ENCODE data around the gene ERF. TPM values are rescaled to one million over a fixed set of nuclear protein-coding genes. Genes with fewer than 3 reads are reported as not detected.
A peak's percentile ranks its signal among the peaks of the same experiment; 100 is the strongest.

Gene ERF
- total and polyA plus RNA-seq, 3 experiments from 2014 or later, result 5.1 to 64.7 (median 58.7) TPM

GRCh38 chr19:42281827-42282762 lies 27.2 kb upstream of the ERF start:
- CTCF ChIA-PET, result interaction anchor here (0.7 to 5.9 kb wide), 5 partner anchors 11 to 149 kb away, joined by 3 to 72 read pairs (median 4); partner anchors contain the start of genes GSK3A, PAFAH1B3 and PRR19
- H3K27me3 Mint-ChIP-seq, result peaks cover 0 to 5% of the 10 kb centered on the region in 2 donors
- H3K9me3 Mint-ChIP-seq, result no peaks in the 10 kb centered on the region
- Histone ChIP-seq H3K27ac (ENCODE audit: low read depth, low read length) (peak overlapping the region; percentile 90), H3K36me3 (ENCODE audit: insufficient read depth, low read length) (peaks cover 1% of the 10 kb centered on the region), H3K4me1 (ENCODE audit: insufficient read depth, low read length) (peaks cover 60% of the 10 kb centered on the region), H3K4me3 (ENCODE audit: low read length) (peak overlapping the region; percentile 11), H3K9me3 (ENCODE audit: low read length) (no peaks in the 10 kb centered on the region), H3K27me3 (ENCODE audit: insufficient read depth, low read length, poor library complexity, severe bottlenecking) (no peaks in the 10 kb centered on the region)
- H3K4me1 Mint-ChIP-seq, result peaks cover 28 to 45% (median 40%) of the 10 kb centered on the region in 3 donors
- peak overlapping the region in 2 of 8 donors; percentile 93 to 96 for H3K27ac Mint-ChIP-seq
- POLR2A ChIA-PET, result interaction anchor here (0.5 to 1.4 kb wide), 7 partner anchors 13 to 149 kb away, joined by 3 to 7 read pairs (median 4); partner anchors contain the start of genes CIC, GSK3A and POU2F2
- no peak for DNase-seq
- H3K4me3 Mint-ChIP-seq, result peak overlapping the region in 6 of 7 donors; percentile 33 to 85 (median 68)
- peaks cover 0 to 14% (median 0%) of the 10 kb centered on the region in 3 donors for H3K36me3 Mint-ChIP-seq

DNA sequence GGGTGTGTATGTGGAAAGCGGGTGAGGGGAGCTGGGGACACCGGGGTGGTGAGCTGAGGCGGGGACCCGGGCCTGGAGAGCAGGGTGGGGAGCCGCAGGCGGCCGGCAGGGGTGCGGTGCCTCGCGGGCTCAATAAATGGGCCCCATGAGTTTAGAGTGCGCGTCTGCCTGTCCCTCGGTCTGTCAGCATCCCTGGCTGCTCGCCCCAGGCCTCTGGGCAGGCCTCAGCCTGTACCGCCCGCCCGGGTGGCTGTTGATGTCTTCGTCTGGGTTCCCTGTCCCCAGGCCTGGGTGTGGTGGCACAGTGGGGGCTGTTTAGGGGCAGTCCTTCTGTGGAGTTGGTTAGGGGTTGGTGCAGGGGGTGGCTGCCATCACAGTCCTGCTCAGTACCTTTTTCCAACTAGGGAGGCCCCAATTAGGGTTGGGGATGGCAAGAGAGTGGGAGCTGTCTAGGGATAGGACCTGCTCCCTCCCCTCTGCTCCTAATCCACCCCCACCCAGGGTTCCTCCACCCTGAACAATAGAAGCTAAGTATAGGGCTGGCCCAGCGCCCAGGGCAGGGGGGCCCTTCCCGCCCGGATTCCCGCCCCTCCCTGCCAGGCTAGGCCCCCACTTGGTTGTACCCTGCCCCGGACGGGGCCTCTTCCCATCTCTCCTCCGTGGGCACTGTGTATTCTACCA lies 26.4 kb upstream of the ERF start:
- Mint-ChIP-seq H3K4me1 (peaks cover 30 to 46% (median 46%) of the 10 kb centered on the region in 3 donors), H3K4me3 (peak overlapping the region; percentile 44 to 85 (median 69)), H3K27me3 (peaks cover 0 to 5% of the 10 kb centered on the region in 2 donors), H3K9me3 (no peaks in the 10 kb centered on the region), H3K36me3 (peaks cover 0 to 10% (median 0%) of the 10 kb centered on the region in 3 donors), H3K27ac (peak overlapping the region in 6 of 8 donors; percentile 81 to 96 (median 89))
- ChIA-PET CTCF (interaction anchor here (0.7 to 5.9 kb wide), 5 partner anchors 12 to 172 kb away, joined by 3 to 72 read pairs (median 4); partner anchors contain the start of genes GSK3A, PAFAH1B3 and PRR19), POLR2A (interaction anchor here (1.1 to 1.3 kb wide), 2 partner anchors 65 to 82 kb away, joined by 3 to 4 read pairs; no protein-coding TSS in a partner anchor)
- Histone ChIP-seq H3K27me3 (ENCODE audit: insufficient read depth, low read length, poor library complexity, severe bottlenecking) (no peaks in the 10 kb centered on the region), H3K36me3 (ENCODE audit: insufficient read depth, low read length) (no peaks in the 10 kb centered on the region), H3K4me3 (ENCODE audit: low read length) (no peak overlapping the region), H3K27ac (ENCODE audit: low read depth, low read length) (peak overlapping the region; percentile 47), H3K9me3 (ENCODE audit: low read length) (no peaks in the 10 kb centered on the region), H3K4me1 (ENCODE audit: insufficient read depth, low read length) (peaks cover 67% of the 10 kb centered on the region)
- DNase-seq, result no peak

DNA sequence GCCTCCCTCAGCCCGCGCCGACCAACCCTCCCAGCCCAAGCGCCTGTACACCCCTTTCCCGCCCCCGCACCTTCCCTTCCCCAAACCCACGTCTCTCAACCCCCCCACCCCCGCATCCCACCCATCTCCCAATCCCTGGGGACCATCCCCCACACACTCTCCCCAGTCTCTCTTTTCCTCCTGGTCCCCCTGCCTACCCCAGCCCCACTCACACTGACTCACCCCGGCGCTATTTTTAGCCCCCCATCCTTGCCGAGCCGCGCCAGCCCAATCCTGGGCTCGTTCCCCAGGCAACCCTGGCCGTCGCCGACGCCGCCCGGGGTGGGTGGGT lies 25.9 kb upstream of the ERF start:
- Mint-ChIP-seq H3K4me1 (peaks cover 35 to 48% (median 46%) of the 10 kb centered on the region in 3 donors), H3K36me3 (peaks cover 0 to 8% (median 2%) of the 10 kb centered on the region in 3 donors)
- peak in 2 of 5 donors; percentile 32 to 64 for DNase-seq

GRCh38 chr19:42279902-42280814 lies 25.2 kb upstream of the ERF start:
- H3K4me3 ChIP-seq (ENCODE audit: low read length), result peak overlapping the region; percentile 70
- ChIA-PET CTCF (interaction anchor here (0.8 to 5.9 kb wide), 25 partner anchors 9 to 204 kb away, joined by 3 to 72 read pairs (median 4); partner anchors contain the start of genes CIC, GSK3A, POU2F2 and PRR19), POLR2A (interaction anchor here (0.7 to 2.5 kb wide), 7 partner anchors 9 to 148 kb away, joined by 3 to 26 read pairs (median 4); partner anchors contain the start of genes CIC, GSK3A and POU2F2)
- peak overlapping the region; percentile 77 for H3K27ac ChIP-seq (ENCODE audit: low read depth, low read length)
- no peaks in the 10 kb centered on the region for H3K27me3 ChIP-seq (ENCODE audit: insufficient read depth, low read length, poor library complexity, severe bottlenecking)
- H3K4me3 Mint-ChIP-seq, result peak overlapping the region; percentile 80 to 98 (median 93)
- no peaks in the 10 kb centered on the region for H3K9me3 ChIP-seq (ENCODE audit: low read length)
- peak; percentile 81 to 89 (median 85) for DNase-seq
- H3K4me1 ChIP-seq (ENCODE audit: insufficient read depth, low read length), result peaks cover 61% of the 10 kb centered on the region
- no peaks in the 10 kb centered on the region for H3K36me3 ChIP-seq (ENCODE audit: insufficient read depth, low read length)
- H3K36me3 Mint-ChIP-seq, result peaks cover 0 to 9% (median 2%) of the 10 kb centered on the region in 3 donors
- H3K9me3 Mint-ChIP-seq, result no peaks in the 10 kb centered on the region
- peaks cover 33 to 46% (median 44%) of the 10 kb centered on the region in 3 donors for H3K4me1 Mint-ChIP-seq
- peak overlapping the region; percentile 84 to 99 (median 96) for H3K27ac Mint-ChIP-seq
- peaks cover 0 to 5% of the 10 kb centered on the region in 2 donors for H3K27me3 Mint-ChIP-seq

More for the DNA sequence above, 25.9 kb upstream of the ERF start:
- ChIA-PET CTCF (interaction anchor here (0.8 to 5.9 kb wide), 6 partner anchors 10 to 172 kb away, joined by 3 to 72 read pairs (median 14); partner anchors contain the start of genes GSK3A and ZNF526), POLR2A (interaction anchor here (1.1 to 1.3 kb wide), 2 partner anchors 64 to 82 kb away, joined by 3 to 4 read pairs; no protein-coding TSS in a partner anchor)
- Mint-ChIP-seq H3K9me3 (no peaks in the 10 kb centered on the region), H3K4me3 (peak overlapping the region in 6 of 7 donors; percentile 43 to 85 (median 65)), H3K27me3 (peaks cover 0 to 5% of the 10 kb centered on the region in 2 donors), H3K27ac (peak overlapping the region in 6 of 8 donors; percentile 2 to 90 (median 48))
- peaks cover 67% of the 10 kb centered on the region for H3K4me1 ChIP-seq (ENCODE audit: insufficient read depth, low read length)
- no peaks in the 10 kb centered on the region for H3K27me3 ChIP-seq (ENCODE audit: insufficient read depth, low read length, poor library complexity, severe bottlenecking)
- peak overlapping the region; percentile 77 for H3K27ac ChIP-seq (ENCODE audit: low read depth, low read length)
- no peaks in the 10 kb centered on the region for H3K36me3 ChIP-seq (ENCODE audit: insufficient read depth, low read length)
- no peaks in the 10 kb centered on the region for H3K9me3 ChIP-seq (ENCODE audit: low read length)
- peak overlapping the region; percentile 70 for H3K4me3 ChIP-seq (ENCODE audit: low read length)

DNA sequence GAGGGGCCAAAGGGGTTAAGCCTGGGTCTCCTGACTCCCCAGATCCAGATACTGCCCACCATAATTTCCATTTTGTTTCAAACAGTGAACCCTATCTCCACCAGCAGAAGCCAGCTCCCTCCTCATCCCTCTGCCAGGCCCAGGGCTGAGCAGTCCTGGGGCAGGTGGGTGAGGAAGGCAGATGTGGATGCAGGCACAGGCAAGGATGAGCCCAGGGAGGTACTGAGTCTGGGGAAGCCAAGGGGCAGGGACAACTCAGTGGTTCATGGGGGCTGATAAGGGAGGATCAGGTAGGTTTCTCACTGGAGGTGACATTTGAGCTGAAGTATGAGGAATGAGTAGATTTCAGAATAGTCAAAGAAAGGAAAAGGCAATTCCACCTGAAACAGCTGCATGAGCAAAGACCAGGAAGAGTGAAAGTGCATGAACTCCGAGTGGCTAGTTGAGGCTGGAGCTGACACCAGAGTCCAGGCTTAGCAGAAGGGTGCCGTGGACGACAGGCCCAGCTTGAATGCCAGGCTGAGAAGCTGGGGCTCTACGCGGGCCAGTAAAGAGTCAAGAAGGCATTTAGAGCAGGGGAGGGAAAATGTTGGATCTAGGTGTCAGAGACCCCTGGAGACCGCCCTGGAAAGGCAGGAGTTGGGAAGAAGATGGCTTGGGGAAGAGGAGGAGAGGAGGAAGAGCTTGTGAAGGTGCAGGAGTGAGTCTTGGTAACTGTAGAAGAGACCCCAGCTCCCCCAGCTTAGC lies 24.4 kb upstream of the ERF start:
- DNase-seq, result no peak
- Mint-ChIP-seq H3K4me3 (peak overlapping the region; percentile 80 to 98 (median 93)), H3K4me1 (peaks cover 34 to 46% (median 44%) of the 10 kb centered on the region in 3 donors), H3K27ac (peak overlapping the region; percentile 82 to 99 (median 95)), H3K9me3 (no peaks in the 10 kb centered on the region), H3K36me3 (peaks cover 4 to 12% (median 6%) of the 10 kb centered on the region in 3 donors), H3K27me3 (peaks cover 0 to 5% of the 10 kb centered on the region in 2 donors)
- POLR2A ChIA-PET, result interaction anchor here (0.7 to 2.5 kb wide), 5 partner anchors 9 to 147 kb away, joined by 3 to 26 read pairs (median 6); partner anchors contain the start of genes CIC, GSK3A and POU2F2
- Histone ChIP-seq H3K36me3 (ENCODE audit: insufficient read depth, low read length) (peaks cover 4% of the 10 kb centered on the region), H3K4me3 (ENCODE audit: low read length) (peak overlapping the region; percentile 70), H3K27me3 (ENCODE audit: insufficient read depth, low read length, poor library complexity, severe bottlenecking) (no peaks in the 10 kb centered on the region), H3K27ac (ENCODE audit: low read depth, low read length) (peak overlapping the region; percentile 77), H3K9me3 (ENCODE audit: low read length) (no peaks in the 10 kb centered on the region), H3K4me1 (ENCODE audit: insufficient read depth, low read length) (peaks cover 55% of the 10 kb centered on the region)
- CTCF ChIA-PET, result interaction anchor here (0.8 to 5.9 kb wide), 24 partner anchors 8 to 203 kb away, joined by 3 to 72 read pairs (median 4); partner anchors contain the start of genes CIC, GSK3A, POU2F2 and PRR19

DNA sequence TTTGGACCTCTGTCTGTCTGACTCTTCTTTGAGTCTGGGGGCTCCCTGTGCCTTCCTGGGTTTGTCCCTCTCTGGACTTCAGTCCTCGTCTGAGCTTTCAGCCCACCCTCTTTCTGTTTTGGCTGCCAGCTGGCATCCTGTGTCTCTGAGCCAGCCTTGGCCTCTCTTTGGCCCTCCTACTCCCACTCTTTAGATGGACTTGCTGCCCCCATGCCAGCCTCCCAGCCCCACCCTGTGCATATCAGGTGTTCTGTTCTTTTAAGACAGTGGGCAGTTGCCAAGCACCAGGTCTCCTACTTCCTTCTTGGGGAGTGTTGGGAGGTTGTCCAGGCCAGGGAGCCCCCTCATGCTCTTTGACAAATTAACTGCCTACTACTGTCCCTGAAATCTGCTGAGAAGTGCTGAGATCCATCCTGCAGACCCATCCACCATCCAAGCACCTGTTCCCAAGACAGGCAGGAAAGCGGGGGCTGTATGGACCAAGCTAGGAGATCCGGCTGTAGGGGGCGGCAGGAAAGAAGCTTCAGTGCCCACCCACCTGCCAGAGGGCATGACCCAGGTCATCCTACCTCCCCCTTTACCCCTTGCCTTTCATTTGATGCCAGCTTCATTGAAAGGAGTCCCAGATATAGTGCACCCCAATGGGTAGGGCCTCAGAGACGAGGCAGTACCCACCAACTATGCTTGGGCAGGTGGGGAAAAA lies 23.7 kb upstream of the ERF start:
- no peaks in the 10 kb centered on the region for H3K9me3 Mint-ChIP-seq
- H3K9me3 ChIP-seq (ENCODE audit: low read length), result no peaks in the 10 kb centered on the region
- ChIA-PET POLR2A (interaction anchor here (1.8 to 2.5 kb wide), 3 partner anchors 8 to 35 kb away, joined by 6 to 26 read pairs (median 13); partner anchors contain the start of genes CIC and GSK3A), CTCF (interaction anchor here (1.0 to 5.9 kb wide), 15 partner anchors 8 to 202 kb away, joined by 3 to 72 read pairs (median 8); partner anchors contain the start of genes GSK3A, POU2F2 and ZNF574)
- H3K4me1 Mint-ChIP-seq, result peaks cover 34 to 48% (median 44%) of the 10 kb centered on the region in 3 donors
- peaks cover 4 to 16% (median 6%) of the 10 kb centered on the region in 3 donors for H3K36me3 Mint-ChIP-seq
- peak overlapping the region; percentile 77 for H3K27ac ChIP-seq (ENCODE audit: low read depth, low read length)
- H3K27ac Mint-ChIP-seq, result peak overlapping the region; percentile 2 to 99 (median 94)
- peaks cover 6% of the 10 kb centered on the region for H3K36me3 ChIP-seq (ENCODE audit: insufficient read depth, low read length)
- H3K4me1 ChIP-seq (ENCODE audit: insufficient read depth, low read length), result peaks cover 55% of the 10 kb centered on the region
- H3K27me3 Mint-ChIP-seq, result peaks cover 0 to 5% of the 10 kb centered on the region in 2 donors
- no peaks in the 10 kb centered on the region for H3K27me3 ChIP-seq (ENCODE audit: insufficient read depth, low read length, poor library complexity, severe bottlenecking)
- H3K4me3 ChIP-seq (ENCODE audit: low read length), result no peak overlapping the region
- no peak for DNase-seq
- H3K4me3 Mint-ChIP-seq, result peak overlapping the region; percentile 4 to 98 (median 93)

Measured in CD8-positive, alpha-beta memory T cell (primary cell).